GM18951 (cell line): ENCODE results near the gene XYLT1.

Source experiments
- POLR2A ChIP-seq: IDR thresholded peaks from 4 replicates; pipeline ENCODE4 v1.6.1; 2011; ENCODE audit warnings: mild to moderate bottlenecking; ENCODE audit not compliant: insufficient read length, insufficient read depth; ENCODE audit errors: extremely low read depth
- in situ Hi-C: fragments of 300-500 bp; cut with MboI; formaldehyde crosslinking; loops from one replicate; pipeline ENCODE4 v1.12.0; 2022; ENCODE audit warnings: low sequenced_read_pairs, mixed read lengths, inconsistent platforms; ENCODE audit not compliant: unreplicated experiment

Gene XYLT1

GRCh38 chr16:17289050-17289449 lies 181.7 kb downstream of the XYLT1 start:
- no peak for TF ChIP-seq POLR2A
- in situ Hi-C loops: no loop called here

- TF ChIP-seq POLR2A: no peak
- in situ Hi-C loops: no loop called here
These were observed 183.5 kb downstream of the XYLT1 start for GRCh38 chr16:17287166-17287800.

GRCh38 chr16:17286443-17286842 lies 184.3 kb downstream of the XYLT1 start:
- in situ Hi-C loops: no loop called here
- no peak for TF ChIP-seq POLR2A

DNA sequence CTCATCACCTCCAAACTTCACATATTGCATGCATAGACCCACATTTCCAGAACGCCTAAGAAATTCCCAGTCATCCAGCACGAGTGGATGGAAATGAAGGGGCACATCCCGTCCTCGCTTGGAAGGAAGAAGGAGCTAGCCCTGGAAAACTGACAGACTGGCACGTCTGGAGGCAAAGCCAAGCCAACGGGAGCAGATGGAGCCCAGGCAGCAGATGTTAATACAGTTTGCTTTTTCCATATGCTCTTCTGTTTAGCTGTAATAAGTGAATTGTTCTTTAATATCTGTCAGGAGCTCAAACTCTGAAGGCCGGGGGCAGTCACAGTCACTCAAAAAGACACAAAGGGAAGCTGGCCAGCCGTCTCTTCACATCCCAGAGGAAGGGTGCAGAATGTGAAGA lies 187.7 kb downstream of the XYLT1 start:
- TF ChIP-seq POLR2A: no peak

GRCh38 chr16:17282247-17282646 lies 188.5 kb downstream of the XYLT1 start:
- in situ Hi-C loops: no loop called here
- no peak for TF ChIP-seq POLR2A

More for the DNA sequence above, 187.7 kb downstream of the XYLT1 start:
- in situ Hi-C loops: no loop called here

DNA sequence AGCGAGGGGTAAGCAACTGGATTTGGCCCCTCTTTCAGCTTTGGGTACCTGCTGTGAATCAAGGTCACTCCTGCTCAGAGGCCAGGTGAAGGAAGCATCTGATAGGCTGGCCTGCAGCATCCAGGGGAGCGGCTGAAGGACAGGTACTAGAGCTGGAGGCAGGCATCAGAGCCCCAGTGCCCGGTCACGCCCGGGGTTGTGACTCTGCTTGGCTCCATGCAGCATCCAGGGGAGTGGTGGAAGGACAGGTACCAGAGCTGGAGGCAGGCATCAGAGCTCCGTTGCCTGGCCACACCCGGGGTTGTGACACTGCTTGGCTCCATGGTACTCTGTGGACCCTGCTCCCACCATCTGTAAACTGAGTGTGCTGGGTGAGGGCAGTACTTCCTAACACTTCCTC lies 189.7 kb downstream of the XYLT1 start:
- in situ Hi-C loops: no loop called here
- TF ChIP-seq POLR2A: no peak

DNA sequence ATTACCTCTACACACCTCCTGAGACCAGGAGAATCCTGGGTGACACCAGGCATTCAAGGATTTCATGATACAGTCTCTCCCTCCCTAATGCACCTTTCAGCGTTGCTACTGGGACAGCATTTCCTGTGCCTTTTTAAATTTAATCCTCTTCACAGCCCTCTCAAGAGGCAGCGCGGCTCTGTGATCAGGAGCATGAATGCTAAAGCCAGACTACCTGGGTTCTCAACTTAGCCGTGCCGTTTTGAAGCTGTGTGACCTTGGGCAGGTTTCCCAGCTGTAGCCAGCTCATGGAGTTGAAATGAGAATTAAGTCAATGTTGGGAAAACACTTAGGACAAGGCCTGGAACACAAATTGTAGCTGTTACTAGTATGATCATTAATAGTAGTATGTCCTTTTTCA lies 191.8 kb downstream of the XYLT1 start:
- in situ Hi-C loops: no loop called here
- no peak for TF ChIP-seq POLR2A

- in situ Hi-C loops: no loop called here
- no peak for TF ChIP-seq POLR2A
These were observed 192.8 kb downstream of the XYLT1 start for GRCh38 chr16:17277981-17278381.

DNA sequence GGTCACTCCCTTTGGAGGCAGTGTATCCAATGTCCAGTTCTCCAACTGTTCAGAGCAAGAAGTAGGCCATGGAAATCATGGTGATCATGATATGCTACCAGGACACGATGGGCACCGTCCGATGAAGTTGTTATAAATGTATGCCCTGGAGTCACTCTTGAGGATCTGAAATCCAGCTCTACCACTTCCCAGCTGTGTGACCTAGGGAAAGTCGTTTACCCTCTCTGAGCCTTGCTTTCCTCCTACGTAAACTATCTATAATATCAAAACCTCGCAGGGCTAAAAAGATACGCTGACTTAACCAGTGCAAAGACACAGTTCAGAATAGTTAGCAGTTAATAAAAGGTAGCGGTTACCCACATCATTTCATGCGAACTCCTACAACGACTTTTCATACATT lies 194.2 kb downstream of the XYLT1 start:
- in situ Hi-C loops: no loop called here

DNA sequence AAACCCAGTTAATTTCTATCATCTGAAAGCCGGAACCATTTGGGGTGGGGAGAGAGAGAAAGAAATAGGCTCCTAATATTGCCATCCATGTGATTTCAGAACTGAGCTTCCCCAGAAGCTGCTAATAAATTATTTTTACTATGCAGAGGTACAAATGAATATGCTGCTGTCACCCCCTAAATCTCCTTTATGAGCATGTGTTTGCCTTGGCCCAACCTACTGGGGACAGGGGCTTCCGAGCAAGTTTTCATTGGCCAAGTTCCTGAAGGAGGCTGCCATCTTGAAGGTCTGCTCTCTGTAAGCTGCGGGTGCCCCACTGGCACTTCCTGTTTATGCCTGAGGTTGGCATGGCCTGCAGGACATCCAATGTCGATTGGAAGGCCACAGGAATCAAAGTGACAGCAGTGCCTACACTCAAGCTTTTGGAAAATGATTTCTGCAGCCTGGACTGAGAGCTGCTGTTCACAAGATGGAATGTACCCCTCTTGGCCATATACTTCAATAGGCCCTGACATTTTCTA lies 194.7 kb downstream of the XYLT1 start:
- TF ChIP-seq POLR2A: no peak
- in situ Hi-C loops: no loop called here

More for the DNA sequence above, 194.2 kb downstream of the XYLT1 start:
- TF ChIP-seq POLR2A: no peak

DNA sequence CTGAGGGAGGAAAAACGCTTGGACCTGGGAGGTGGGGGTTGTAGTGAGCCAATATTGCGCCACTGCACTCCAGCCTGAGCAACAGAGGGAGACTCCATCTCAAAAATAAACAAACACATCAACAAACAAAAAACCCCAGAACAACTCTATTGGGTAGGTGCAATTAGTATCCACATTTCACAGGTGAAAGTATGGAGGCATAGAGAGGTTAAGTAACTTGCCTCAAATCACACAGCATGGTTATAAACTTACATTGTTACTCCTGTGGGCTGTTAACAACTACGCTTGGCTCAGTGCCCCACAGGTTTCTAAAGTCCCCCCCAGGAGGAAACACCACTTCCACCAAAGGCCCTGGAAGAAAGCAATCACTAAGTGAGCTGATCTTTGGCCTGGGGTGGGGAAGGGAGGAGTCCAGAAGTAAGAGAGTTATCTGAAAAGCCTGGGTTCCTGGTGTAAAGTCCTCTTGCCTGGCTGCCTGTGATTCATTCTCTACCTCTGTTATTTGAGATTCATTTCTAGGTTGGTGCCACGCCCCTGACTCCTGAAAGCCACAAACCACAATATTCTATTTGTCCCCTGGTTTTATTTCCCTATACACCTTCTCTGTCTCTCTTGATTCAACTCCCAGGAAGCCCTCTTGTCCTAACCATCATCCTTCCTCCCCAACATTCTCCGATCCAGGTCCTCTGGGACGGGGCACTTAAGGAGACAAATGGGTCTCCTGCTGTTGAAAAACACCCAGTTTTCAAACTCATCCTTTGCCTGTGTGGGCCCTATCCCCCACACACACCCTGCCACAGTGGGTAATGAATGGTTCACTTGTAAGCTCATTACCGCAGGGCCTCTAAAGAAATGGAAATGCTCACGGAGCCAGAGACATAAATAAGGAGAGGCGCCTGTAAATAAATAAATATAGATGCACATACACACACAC lies 195.4 kb downstream of the XYLT1 start:
- TF ChIP-seq POLR2A: no peak
- in situ Hi-C loops: no loop called here

DNA sequence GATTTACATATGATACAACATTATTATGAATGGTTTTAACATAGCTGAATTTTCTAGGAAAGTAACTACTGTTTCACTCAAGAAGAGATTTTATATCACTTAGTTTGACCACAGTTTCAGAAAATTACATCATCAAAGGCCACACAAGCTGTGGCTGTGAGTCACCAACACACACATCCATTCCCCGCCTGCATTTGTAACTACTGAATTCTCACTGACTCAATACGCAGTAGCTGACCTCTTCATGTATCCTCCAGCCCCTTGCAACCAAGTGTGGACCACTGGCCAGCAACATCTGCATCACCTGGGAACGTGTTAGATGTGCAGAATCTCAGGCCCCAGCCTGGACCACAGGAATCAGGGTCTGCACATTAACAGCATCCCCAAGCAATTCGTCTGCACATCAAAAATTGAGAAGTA lies 197.6 kb downstream of the XYLT1 start:
- TF ChIP-seq POLR2A: no peak
- in situ Hi-C loops: no loop called here

DNA sequence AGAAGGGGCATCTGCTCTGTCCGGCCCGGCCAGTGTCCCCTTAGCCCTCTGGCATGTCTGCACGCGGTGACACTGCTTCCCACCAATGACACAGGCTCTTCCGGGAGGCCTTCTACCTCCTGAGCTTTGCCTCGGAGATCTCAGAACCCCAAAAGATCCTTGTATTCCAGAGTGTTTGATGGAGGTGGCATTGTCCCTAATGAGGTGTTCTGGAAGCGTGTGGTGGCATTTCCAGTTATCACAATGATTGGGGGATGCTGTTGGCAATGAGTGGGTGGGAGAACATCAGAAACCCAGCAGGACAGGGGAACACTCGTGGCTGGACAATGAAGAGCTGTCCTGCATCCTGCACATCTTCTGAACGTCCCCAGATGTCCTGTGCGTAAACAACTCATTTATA lies 198.0 kb downstream of the XYLT1 start:
- TF ChIP-seq POLR2A: no peak
- in situ Hi-C loops: no loop called here

DNA sequence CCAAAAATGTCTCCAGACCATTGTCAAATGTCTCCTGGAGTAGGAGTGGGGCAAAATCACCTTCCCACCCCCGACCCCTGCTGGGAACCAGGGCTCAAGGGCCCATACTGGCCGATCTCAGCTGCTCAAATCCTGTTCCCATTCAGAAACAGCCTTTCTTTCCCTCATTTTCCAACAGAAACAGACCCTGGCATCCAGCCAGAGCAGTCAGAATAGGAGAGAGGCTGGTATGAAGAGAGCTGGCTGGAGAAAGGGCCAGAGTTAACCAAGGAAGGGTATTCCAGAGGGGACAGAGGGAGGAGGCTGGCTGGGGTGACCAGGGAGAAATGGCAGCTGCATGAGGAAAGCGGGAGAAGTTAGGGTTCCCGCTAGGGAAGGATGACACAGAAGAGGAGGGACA lies 199.1 kb downstream of the XYLT1 start:
- in situ Hi-C loops: no loop called here
- no peak for TF ChIP-seq POLR2A
